Neural progenitor cell (in vitro differentiated cells): Measurements from ENCODE around the gene PHACTR1.

Experiments
- CTCF ChIP-seq: fragments of 200-600 bp; sonication (generic); IDR thresholded peaks from 2 replicates; pipeline ENCODE4 v1.5.1; 2017; ENCODE audit warnings: antibody characterized with exemption, mild to moderate bottlenecking
- EZH2phosphoT487 ChIP-seq: fragments of 200-600 bp; sonication (generic); IDR thresholded peaks from 2 replicates; pipeline ENCODE4 v1.6.1; 2017; ENCODE audit warnings: antibody characterized with exemption

- TF ChIP-seq CTCF (no peak), EZH2phosphoT487 (no peak)
Observed at GRCh38 chr6:13283331-13283730, 566.8 kb downstream of the PHACTR1 start.
